Spleen (tissue), 11 donors: Measurements from ENCODE around the gene KLF13. TPM values are rescaled to one million over a fixed set of nuclear protein-coding genes. Genes with fewer than 3 reads are reported as not detected.
A peak's percentile ranks its signal among the peaks of the same experiment; 100 is the strongest.

Experiments used
- DNase-seq: peaks from one replicate; pipeline ENCODE4 v3.0.0-alpha.2; 2020
- H3K27ac ChIP-seq, 8 donors: fragments of 200-600 bp; sonication (generic) in 7 of 8; 1 replicate in 4 of 8; 2 replicates in 4 of 8; pipeline versions ENCODE4 v1.5.0 to v1.8.0; 2016 to 2021; ENCODE audit warnings: inconsistent platforms in 4 of 8, mild to moderate bottlenecking in 4 of 8, moderate library complexity in 1 of 8
- H3K27me3 ChIP-seq, 7 donors: fragments of 200-600 bp; sonication (generic) in 6 of 7; replicated peaks in 1 of 7; 1 replicate in 4 of 7; 2 replicates in 3 of 7; pipeline versions ENCODE4 v1.5.0 to v1.8.0; 2016 to 2021; ENCODE audit warnings: inconsistent platforms in 3 of 7, mild to moderate bottlenecking in 1 of 7
- H3K36me3 ChIP-seq, 6 donors: fragments of 200-600 bp; sonication (generic) in 5 of 6; 1 replicate in 4 of 6; 2 replicates in 2 of 6; pipeline versions ENCODE4 v1.5.0 to v1.8.0; 2016 to 2021; ENCODE audit warnings: inconsistent platforms in 2 of 6
- H3K4me1 ChIP-seq, 6 donors: fragments of 200-600 bp; sonication (generic) in 5 of 6; 1 replicate in 3 of 6; 2 replicates in 3 of 6; pipeline versions ENCODE4 v1.5.0 to v1.8.0; 2016 to 2021; ENCODE audit warnings: inconsistent platforms in 3 of 6
- H3K4me3 ChIP-seq, 8 donors: fragments of 200-600 bp; sonication (generic) in 7 of 8; 1 replicate in 4 of 8; 2 replicates in 4 of 8; pipeline versions ENCODE4 v1.5.0 to v1.8.0; 2016 to 2021; ENCODE audit warnings: inconsistent platforms in 4 of 8, mild to moderate bottlenecking in 4 of 8, moderate library complexity in 2 of 8
- H3K9me3 ChIP-seq, 8 donors: fragments of 200-600 bp; sonication (generic) in 7 of 8; 1 replicate in 4 of 8; 2 replicates in 4 of 8; pipeline versions ENCODE4 v1.5.0 to v1.8.0; 2016 to 2021; ENCODE audit warnings: inconsistent platforms in 4 of 8
- CTCF ChIP-seq, 11 experiments: fragments of 200-600 bp in 7 of 11; fragments of 450-650 bp in 4 of 11; sonication (generic) in 4 of 11; IDR thresholded peaks in 8 of 11; conservative IDR thresholded peaks in 3 of 11; 1 replicate in 7 of 11; 2 replicates in 4 of 11; pipeline versions ENCODE4 v1.4.0 to v1.8.0; 2016 to 2021; ENCODE audit warnings: antibody characterized with exemption in 11 of 11, inconsistent platforms in 4 of 11, mild to moderate bottlenecking in 1 of 11
- POLR2A ChIP-seq, 3 donors: fragments of 450-650 bp; IDR thresholded peaks; one replicate each; pipeline ENCODE4 v1.5.1; 2017; ENCODE audit warnings: antibody characterized with exemption in 3 of 3, mild to moderate bottlenecking in 1 of 3
- POLR2AphosphoS5 ChIP-seq, 3 donors: sonication (generic); formaldehyde crosslinking; IDR thresholded peaks; one replicate each; pipeline ENCODE4 v1.5.1; 2017; ENCODE audit warnings: antibody characterized with exemption in 3 of 3
- WGBS, 5 donors: extraction: QIAGEN DNeasy Blood & Tissue Kit in 3 of 5; methylation state at CpG; one replicate each; pipeline versions ENCODE4 v1.1.5 to v1.1.7; 2013 to 2018; 5-methylcytosine and 5-hydroxymethylcytosine counted together
- intact Hi-C: fragments of 100-400 bp; cut with DNase I; formaldehyde crosslinking; loops from one replicate; pipeline ENCODE4 v1.15.0; 2023; ENCODE audit warnings: low total_unique reads
- polyA plus RNA-seq, 3 donors: library from polyadenylated mRNA; stranded (reverse); fragments of 200-250 nt; gene quantifications; one replicate each; pipeline ENCODE4 v1.2.1, GENCODE V29; 2013
- total RNA-seq, 7 donors: library from RNA; depleted of rRNA in 3 of 7; stranded (reverse); fragments of >200 nt in 3 of 7; fragmentation: NEBNext Ultra II Directional in 4 of 7; extraction: Animal tissue kit (Norgen Biotek cat#: 25700) in 4 of 7; gene quantifications; one replicate each; pipeline versions ENCODE4 v1.1.0 to v1.2.1, GENCODE V29; 2016 to 2021
- donor health status: healthy with polysubstance abuse.
- donor health status: DM: no; HTN: no; CAD: no; lungs with moderate emphysema.
- donor health status: DM: no; HTN: no; CAD: no.
- donor health status: Bipolar disorder and iron deficiency.
- donor health status: healthy.
- donor health status: DM: no; HTN: no; CAD: no.
- donor health status: DM: yes; HTN: yes; CAD: no.

Gene KLF13
- total and polyA plus RNA-seq, 10 donors: 21.8 to 111 (median 81.4) TPM

GRCh38 chr15:31302029-31302657 is 24.5 kb upstream of the KLF13 start:
- Histone ChIP-seq H3K27ac (no peak overlapping the region), H3K4me1 (peaks cover 0 to 71% (median 42%) of the 10 kb centered on the region in 6 donors), H3K36me3 (no peaks in the 10 kb centered on the region), H3K4me3 (no peak overlapping the region), H3K9me3 (no peaks in the 10 kb centered on the region), H3K27me3 (no peaks in the 10 kb centered on the region)
- TF ChIP-seq CTCF (IDR thresholded peaks at IDR 0.05 in 8 of 11, conservative IDR thresholded peaks at IDR 0.05 in 3 of 11) (no peak), POLR2AphosphoS5 (IDR thresholded peaks at IDR 0.05) (no peak), POLR2A (IDR thresholded peaks at IDR 0.05) (no peak)
- intact Hi-C loops: no loop called here
- 86 to 95% (median 89%) methylated on average over 13 of the region's 13 CpGs for WGBS, 5 donors
- DNase-seq: no peak

GRCh38 chr15:31302778-31303725 is 23.6 kb upstream of the KLF13 start:
- intact Hi-C loops: no loop called here
- Histone ChIP-seq H3K4me3 (no peak overlapping the region), H3K27me3 (no peaks in the 10 kb centered on the region), H3K27ac (peak overlapping the region in 3 of 8 donors; percentile 26 to 55 (median 45)), H3K9me3 (no peaks in the 10 kb centered on the region), H3K4me1 (peaks cover 0 to 80% (median 51%) of the 10 kb centered on the region in 6 donors), H3K36me3 (no peaks in the 10 kb centered on the region)
- TF ChIP-seq CTCF (IDR thresholded peaks at IDR 0.05 in 8 of 11, conservative IDR thresholded peaks at IDR 0.05 in 3 of 11): peak in 2 of 11 experiments; percentile 11 to 13
- no peak for TF ChIP-seq POLR2AphosphoS5 (IDR thresholded peaks at IDR 0.05)
- WGBS, 5 donors: 61 to 75% (median 64%) methylated on average over 14 to 17 of the region's 17 CpGs
- DNase-seq: peak; percentile 77

GRCh38 chr15:31303726-31304648 is 22.6 kb upstream of the KLF13 start:
- no peaks in the 10 kb centered on the region for H3K27me3 ChIP-seq
- TF ChIP-seq POLR2AphosphoS5 (IDR thresholded peaks at IDR 0.05) (peak in 1 of 3 donors; percentile 11), POLR2A (IDR thresholded peaks at IDR 0.05) (no peak)
- no peaks in the 10 kb centered on the region for H3K36me3 ChIP-seq
- H3K9me3 ChIP-seq: no peaks in the 10 kb centered on the region
- DNase-seq: peak; percentile 72
- H3K4me3 ChIP-seq: no peak overlapping the region
- 71 to 82% (median 77%) methylated on average over 9 to 14 of the region's 14 CpGs for WGBS, 5 donors
- H3K4me1 ChIP-seq: peaks cover 0 to 88% (median 58%) of the 10 kb centered on the region in 6 donors
- peak overlapping the region in 4 of 8 donors; percentile 17 to 55 (median 36) for H3K27ac ChIP-seq
- intact Hi-C loops: no loop called here

GRCh38 chr15:31304751-31305365 is 21.8 kb upstream of the KLF13 start:
- Histone ChIP-seq H3K9me3 (no peaks in the 10 kb centered on the region), H3K36me3 (no peaks in the 10 kb centered on the region), H3K4me3 (no peak overlapping the region), H3K4me1 (peaks cover 0 to 86% (median 58%) of the 10 kb centered on the region in 6 donors), H3K27me3 (no peaks in the 10 kb centered on the region), H3K27ac (peak overlapping the region in 3 of 8 donors; percentile 17 to 55 (median 28))
- TF ChIP-seq CTCF (IDR thresholded peaks at IDR 0.05 in 8 of 11, conservative IDR thresholded peaks at IDR 0.05 in 3 of 11): no peak
- WGBS, 5 donors: 91 to 96% (median 92%) methylated on average over 11 to 12 of the region's 12 CpGs
- intact Hi-C loops: no loop called here
- no peak for DNase-seq
